Kasumi-1 (cell line): ENCODE results near the gene INPP5A.
"Not testable (repeated sequence)": the region's sequence is repeated elsewhere in the genome, so short reads cannot be mapped to it uniquely, and the experiment has no call there.

Source experiments
- DNase-seq, 2 experiments: peaks; one replicate each; lab custom pipeline; 2025; lab: John Stamatoyannopoulos, UW

INPP5A gene

GRCh38 chr10:132723330-132723970 lies 185.9 kb downstream of the INPP5A start:
- no peak for DNase-seq

- no peak for DNase-seq
Measured at GRCh38 chr10:132724446-132724845, 186.9 kb downstream of the INPP5A start.

- no peak for DNase-seq
Measured at GRCh38 chr10:132725202-132725601, 187.6 kb downstream of the INPP5A start.

GRCh38 chr10:132726194-132726593 lies 188.6 kb downstream of the INPP5A start:
- DNase-seq: no peak

GRCh38 chr10:132726951-132727350 lies 189.4 kb downstream of the INPP5A start:
- no peak for DNase-seq

GRCh38 chr10:132727411-132727810 lies 189.8 kb downstream of the INPP5A start:
- no peak for DNase-seq

GRCh38 chr10:132728321-132728720 lies 190.7 kb downstream of the INPP5A start:
- DNase-seq: no peak

GRCh38 chr10:132728741-132729140 lies 191.2 kb downstream of the INPP5A start:
- no peak for DNase-seq

- DNase-seq: no peak
Measured at GRCh38 chr10:132729810-132730572, 192.4 kb downstream of the INPP5A start.

- no peak for DNase-seq
Measured at GRCh38 chr10:132730573-132730953, 193.0 kb downstream of the INPP5A start.

GRCh38 chr10:132732518-132732917 lies 194.9 kb downstream of the INPP5A start:
- DNase-seq: no peak

GRCh38 chr10:132733926-132734325 lies 196.3 kb downstream of the INPP5A start:
- no peak for DNase-seq

- no peak for DNase-seq
Measured at GRCh38 chr10:132735341-132735775, 197.8 kb downstream of the INPP5A start.

GRCh38 chr10:132735923-132736391 lies 198.4 kb downstream of the INPP5A start:
- no peak for DNase-seq

GRCh38 chr10:132737390-132738048 lies 199.9 kb downstream of the INPP5A start:
- DNase-seq: no peak

- DNase-seq: no peak
Measured at GRCh38 chr10:132738454-132739224, 201.1 kb downstream of the INPP5A start.

GRCh38 chr10:132739225-132739613 lies 201.6 kb downstream of the INPP5A start:
- DNase-seq: no peak

GRCh38 chr10:132740588-132740987 lies 203.0 kb downstream of the INPP5A start:
- peak in 1 of 2 experiments; percentile 4 for DNase-seq

GRCh38 chr10:132742167-132742836 lies 204.7 kb downstream of the INPP5A start:
- no peak for DNase-seq

GRCh38 chr10:132742837-132743194 lies 205.2 kb downstream of the INPP5A start:
- DNase-seq: no peak

GRCh38 chr10:132743196-132743924 lies 205.8 kb downstream of the INPP5A start:
- not testable (repeated sequence) for DNase-seq
